H9 (cell line): ENCODE measurements around the gene OAS2. TPM values are rescaled to one million over a fixed set of nuclear protein-coding genes. Genes with fewer than 3 reads are reported as not detected.

ENCODE experiments used
- DNase-seq: peaks from one replicate; pipeline ENCODE4 v3.0.0-alpha.2; 2017
- H2AFZ ChIP-seq: one replicate; pipeline ENCODE4 v1.6.1; 2013; ENCODE audit warnings: mild to moderate bottlenecking, low read length, control low read depth, moderate library complexity
- H2AK5ac ChIP-seq: 2 replicates; pipeline ENCODE4 v1.6.1; 2013; ENCODE audit warnings: low read length, control low read depth, mixed read lengths; ENCODE audit not compliant: insufficient read length
- H2BK120ac ChIP-seq: one replicate; pipeline ENCODE4 v1.6.1; 2013; ENCODE audit warnings: low read depth, mild to moderate bottlenecking, low read length, control low read depth, inconsistent platforms; ENCODE audit not compliant: poor library complexity, severe bottlenecking
- H2BK12ac ChIP-seq: 2 replicates; pipeline ENCODE4 v1.6.1; 2013; ENCODE audit warnings: low read length, control low read depth, mixed read lengths, low read depth; ENCODE audit not compliant: insufficient read length
- H2BK15ac ChIP-seq: 2 replicates; pipeline ENCODE4 v1.6.1; 2013; ENCODE audit warnings: low read depth, low read length, control low read depth
- H2BK20ac ChIP-seq: one replicate; pipeline ENCODE4 v1.6.1; 2013; ENCODE audit warnings: low read depth, mild to moderate bottlenecking, low read length, control low read depth, inconsistent platforms; ENCODE audit not compliant: poor library complexity, severe bottlenecking
- H2BK5ac ChIP-seq: 2 replicates; pipeline ENCODE4 v1.6.1; 2013; ENCODE audit warnings: low read length, control low read depth, mixed read lengths; ENCODE audit not compliant: insufficient read length
- H3K14ac ChIP-seq: 2 replicates; pipeline ENCODE4 v1.6.1; 2013; ENCODE audit warnings: low read length, control low read depth; ENCODE audit not compliant: insufficient read depth
- H3K18ac ChIP-seq: 2 replicates; pipeline ENCODE4 v1.6.1; 2013; ENCODE audit warnings: low read depth, mild to moderate bottlenecking, mixed read lengths, low read length, control low read depth; ENCODE audit not compliant: insufficient read length
- H3K23ac ChIP-seq: 2 replicates; pipeline ENCODE4 v1.6.1; 2013; ENCODE audit warnings: low read length, control low read depth, mixed read lengths, low read depth; ENCODE audit not compliant: insufficient read length
- H3K23me2 ChIP-seq: 2 replicates; pipeline ENCODE4 v1.6.1; 2013; ENCODE audit warnings: low read depth, mild to moderate bottlenecking, mixed read lengths, low read length, control low read depth; ENCODE audit not compliant: insufficient read length, poor library complexity, severe bottlenecking
- H3K27ac ChIP-seq: 2 replicates; pipeline ENCODE4 v1.5.1; 2013; ENCODE audit warnings: low read length, control low read depth, mixed read lengths, low read depth; ENCODE audit not compliant: insufficient read length
- H3K27me3 ChIP-seq: 2 replicates; pipeline ENCODE4 v1.6.1; 2013; ENCODE audit warnings: low read length, control low read depth, inconsistent platforms; ENCODE audit not compliant: insufficient read depth
- H3K4ac ChIP-seq: 2 replicates; pipeline ENCODE4 v1.6.1; 2013; ENCODE audit warnings: low read depth, mild to moderate bottlenecking, control low read depth, inconsistent platforms, low read length, moderate library complexity
- H3K4me1 ChIP-seq: 2 replicates; pipeline ENCODE4 v1.6.1; 2013; ENCODE audit warnings: low read length, control low read depth, inconsistent platforms; ENCODE audit not compliant: insufficient read depth
- H3K4me2 ChIP-seq: 2 replicates; pipeline ENCODE4 v1.6.1; 2013; ENCODE audit warnings: low read length, control low read depth, mixed read lengths; ENCODE audit not compliant: insufficient read length, insufficient read depth
- H3K56ac ChIP-seq: 2 replicates; pipeline ENCODE4 v1.6.1; 2013; ENCODE audit warnings: low read depth, mild to moderate bottlenecking, mixed read lengths, low read length, control low read depth; ENCODE audit not compliant: insufficient read length
- H3K79me1 ChIP-seq: 2 replicates; pipeline ENCODE4 v1.6.1; 2013; ENCODE audit warnings: low read depth, mild to moderate bottlenecking, moderate library complexity, low read length, control low read depth, inconsistent platforms; ENCODE audit not compliant: insufficient read depth, poor library complexity, severe bottlenecking
- H3K79me2 ChIP-seq: 2 replicates; pipeline ENCODE4 v1.6.1; 2013; ENCODE audit warnings: low read length, control low read depth, inconsistent platforms; ENCODE audit not compliant: insufficient read depth
- H3K9ac ChIP-seq: 2 replicates; pipeline ENCODE4 v1.6.1; 2013; ENCODE audit warnings: low read length, control low read depth, mixed read lengths; ENCODE audit not compliant: insufficient read length; ENCODE audit errors: extremely low read depth
- H3K9me3 ChIP-seq: one replicate; pipeline ENCODE4 v1.6.1; 2013; ENCODE audit warnings: low read depth, low read length, inconsistent platforms; ENCODE audit not compliant: control insufficient read depth
- H3T11ph ChIP-seq: one replicate; pipeline ENCODE4 v1.6.1; 2013; ENCODE audit warnings: mild to moderate bottlenecking, low read length, control low read depth, inconsistent platforms
- H4K20me1 ChIP-seq: one replicate; pipeline ENCODE4 v1.6.1; 2013; ENCODE audit not compliant: control insufficient read depth, insufficient read length, insufficient read depth
- H4K5ac ChIP-seq: 2 replicates; pipeline ENCODE4 v1.6.1; 2013; ENCODE audit warnings: low read depth, mild to moderate bottlenecking, mixed read lengths, low read length, control low read depth; ENCODE audit not compliant: insufficient read length
- H4K8ac ChIP-seq: replicated peaks from 2 replicates; pipeline ENCODE4 v1.6.1; 2013; ENCODE audit warnings: low read length, control low read depth, mixed read lengths, low read depth; ENCODE audit not compliant: insufficient read length
- H4K91ac ChIP-seq: 2 replicates; pipeline ENCODE4 v1.6.1; 2013; ENCODE audit warnings: low read depth, mild to moderate bottlenecking, moderate library complexity, mixed read lengths, low read length, control low read depth; ENCODE audit not compliant: insufficient read length
- H3K27ac Mint-ChIP-seq, 3 experiments: 2 replicates in 2 of 3; 3 replicates in 1 of 3; pipeline ENCODE4 v1.8.0; 2020 to 2021; ENCODE audit warnings: mixed read lengths in 3 of 3, mild to moderate bottlenecking in 1 of 3, moderate library complexity in 1 of 3
- H3K27me3 Mint-ChIP-seq: 2 replicates; pipeline ENCODE4 v1.8.0; 2021; ENCODE audit warnings: low read depth, mild to moderate bottlenecking, moderate library complexity, mixed read lengths
- H3K36me3 Mint-ChIP-seq, 3 experiments: 2 replicates in 2 of 3; 3 replicates in 1 of 3; pipeline ENCODE4 v1.8.0; 2020 to 2021; ENCODE audit warnings: low read depth in 3 of 3, mixed read lengths in 3 of 3; ENCODE audit not compliant: insufficient read depth in 1 of 3
- H3K4me1 Mint-ChIP-seq, 2 experiments: 2 replicates each; pipeline ENCODE4 v1.8.0; 2020; ENCODE audit warnings: mixed read lengths in 2 of 2
- H3K4me3 Mint-ChIP-seq, 2 experiments: 2 replicates in 1 of 2; 3 replicates in 1 of 2; pipeline ENCODE4 v1.8.0; 2020 to 2021; ENCODE audit warnings: mild to moderate bottlenecking in 2 of 2, mixed read lengths in 2 of 2, moderate library complexity in 1 of 2
- H3K9me3 Mint-ChIP-seq, 2 experiments: 2 replicates in 1 of 2; 3 replicates in 1 of 2; pipeline ENCODE4 v1.8.0; 2020; ENCODE audit warnings: mild to moderate bottlenecking in 2 of 2, mixed read lengths in 2 of 2, moderate library complexity in 1 of 2
- WGBS: extraction: QIAGEN DNeasy Blood & Tissue Kit; methylation state at CpG from one replicate; pipeline ENCODE4 v1.1.7; 2013; ENCODE audit warnings: missing lambda C conversion rate, low lambda C conversion rate, mixed read lengths; ENCODE audit not compliant: insufficient read length; ENCODE audit errors: extremely low coverage; 5-methylcytosine and 5-hydroxymethylcytosine counted together
- total RNA-seq: library from RNA; stranded (reverse); gene quantifications from 2 replicates; pipeline ENCODE4 v1.2.1, GENCODE V29; 2021
- TF ChIP-seq, protein P1 (sequence below): fragments of 200-600 bp; sonication (generic); conservative IDR thresholded peaks from 3 replicates; pipeline ENCODE4 v1.8.0; 2021; ENCODE audit warnings: antibody characterized with exemption, mild to moderate bottlenecking

The OAS2 gene
- total RNA-seq, 1 experiment from 2014 or later = not detected

DNA sequence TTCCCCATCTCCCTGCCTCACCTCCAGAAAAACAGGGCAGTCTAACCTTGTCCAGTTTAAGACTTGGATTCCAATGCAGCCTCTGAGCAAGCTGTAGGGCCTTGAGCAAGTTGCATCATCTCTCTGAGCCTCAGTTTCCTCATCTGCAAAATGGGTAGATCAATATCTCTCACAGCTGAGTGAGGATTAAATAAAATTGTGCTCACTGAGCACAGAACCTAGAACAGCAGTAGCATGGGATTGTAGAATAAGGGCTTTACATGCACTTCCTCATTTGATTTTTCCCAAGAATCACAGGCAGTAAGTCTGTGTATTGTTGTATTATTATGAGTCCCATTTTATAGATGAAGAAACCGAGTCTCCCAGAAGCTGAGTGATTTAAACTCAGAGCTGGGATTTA, 80.2 kb downstream of the OAS2 start:
- Histone ChIP-seq H2BK20ac (no peak overlapping the region), H3K27me3 (peaks cover 14% of the 10 kb centered on the region), H3K4ac (no peak overlapping the region), H3K56ac (no peak overlapping the region), H3K79me2 (no peaks in the 10 kb centered on the region), H3K14ac (no peak overlapping the region), H3K9ac (no peak overlapping the region), H4K5ac (no peak overlapping the region), H3K27ac (no peak overlapping the region), H3T11ph (no peak overlapping the region), H2BK15ac (no peak overlapping the region), H3K9me3 (no peaks in the 10 kb centered on the region), H2BK5ac (no peak overlapping the region), H3K23ac (no peak overlapping the region), H4K8ac (no peak overlapping the region), H2BK12ac (no peak overlapping the region), H2BK120ac (no peak overlapping the region), H3K18ac (no peak overlapping the region), H3K4me2 (no peak overlapping the region), H2AFZ (no peak overlapping the region), H3K79me1 (no peaks in the 10 kb centered on the region), H4K20me1 (no peaks in the 10 kb centered on the region), H2AK5ac (no peak overlapping the region), H3K23me2 (no peaks in the 10 kb centered on the region), H3K4me1 (no peaks in the 10 kb centered on the region), H4K91ac (no peak overlapping the region)
- TF ChIP-seq, protein P1, sequence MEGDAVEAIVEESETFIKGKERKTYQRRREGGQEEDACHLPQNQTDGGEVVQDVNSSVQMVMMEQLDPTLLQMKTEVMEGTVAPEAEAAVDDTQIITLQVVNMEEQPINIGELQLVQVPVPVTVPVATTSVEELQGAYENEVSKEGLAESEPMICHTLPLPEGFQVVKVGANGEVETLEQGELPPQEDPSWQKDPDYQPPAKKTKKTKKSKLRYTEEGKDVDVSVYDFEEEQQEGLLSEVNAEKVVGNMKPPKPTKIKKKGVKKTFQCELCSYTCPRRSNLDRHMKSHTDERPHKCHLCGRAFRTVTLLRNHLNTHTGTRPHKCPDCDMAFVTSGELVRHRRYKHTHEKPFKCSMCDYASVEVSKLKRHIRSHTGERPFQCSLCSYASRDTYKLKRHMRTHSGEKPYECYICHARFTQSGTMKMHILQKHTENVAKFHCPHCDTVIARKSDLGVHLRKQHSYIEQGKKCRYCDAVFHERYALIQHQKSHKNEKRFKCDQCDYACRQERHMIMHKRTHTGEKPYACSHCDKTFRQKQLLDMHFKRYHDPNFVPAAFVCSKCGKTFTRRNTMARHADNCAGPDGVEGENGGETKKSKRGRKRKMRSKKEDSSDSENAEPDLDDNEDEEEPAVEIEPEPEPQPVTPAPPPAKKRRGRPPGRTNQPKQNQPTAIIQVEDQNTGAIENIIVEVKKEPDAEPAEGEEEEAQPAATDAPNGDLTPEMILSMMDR = no peak
- Mint-ChIP-seq H3K36me3 (no peaks in the 10 kb centered on the region; a peak in 1 of 7 replicates), H3K4me3 (peak overlapping the region in 1 of 2 experiments; percentile 24; a peak in 1 of 5 replicates), H3K27me3 (peaks cover 39% of the 10 kb centered on the region), H3K27ac (no peak overlapping the region), H3K4me1 (peaks cover 6 to 18% of the 10 kb centered on the region in 2 experiments), H3K9me3 (no peaks in the 10 kb centered on the region)
- DNase-seq = no peak
- no CpG with 5 or more reads among the region's 1 CpG for WGBS
